ENCODE results near the gene TRMO.
A peak's percentile ranks its signal among the peaks of the same experiment; 100 is the strongest.

Gene TRMO

DNA sequence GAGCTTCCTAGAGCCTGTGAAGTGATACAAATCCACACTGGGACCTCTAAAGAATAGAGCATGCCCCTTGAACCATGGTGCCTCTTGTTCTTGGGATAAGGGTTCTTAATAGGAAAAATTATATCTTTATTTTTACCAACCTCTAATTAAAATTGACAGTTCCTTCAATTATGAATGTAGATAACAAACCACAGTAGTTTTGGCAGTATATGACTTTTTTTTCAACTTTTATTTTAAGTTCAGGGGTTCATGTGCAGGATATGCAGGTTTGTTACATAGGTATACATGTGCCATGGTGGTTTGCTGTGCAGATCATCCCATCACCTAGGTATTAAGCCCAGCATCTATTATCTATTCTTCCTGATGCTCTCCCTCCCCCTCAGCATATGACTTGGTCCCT lies 14.7 kb upstream of the TRMO start:
- DNase-seq = no peak

- peak in 1 of 2 experiments; percentile 42 for DNase-seq
Observed at GRCh38 chr9:97935276-97935675, 13.0 kb upstream of the TRMO start.

DNA sequence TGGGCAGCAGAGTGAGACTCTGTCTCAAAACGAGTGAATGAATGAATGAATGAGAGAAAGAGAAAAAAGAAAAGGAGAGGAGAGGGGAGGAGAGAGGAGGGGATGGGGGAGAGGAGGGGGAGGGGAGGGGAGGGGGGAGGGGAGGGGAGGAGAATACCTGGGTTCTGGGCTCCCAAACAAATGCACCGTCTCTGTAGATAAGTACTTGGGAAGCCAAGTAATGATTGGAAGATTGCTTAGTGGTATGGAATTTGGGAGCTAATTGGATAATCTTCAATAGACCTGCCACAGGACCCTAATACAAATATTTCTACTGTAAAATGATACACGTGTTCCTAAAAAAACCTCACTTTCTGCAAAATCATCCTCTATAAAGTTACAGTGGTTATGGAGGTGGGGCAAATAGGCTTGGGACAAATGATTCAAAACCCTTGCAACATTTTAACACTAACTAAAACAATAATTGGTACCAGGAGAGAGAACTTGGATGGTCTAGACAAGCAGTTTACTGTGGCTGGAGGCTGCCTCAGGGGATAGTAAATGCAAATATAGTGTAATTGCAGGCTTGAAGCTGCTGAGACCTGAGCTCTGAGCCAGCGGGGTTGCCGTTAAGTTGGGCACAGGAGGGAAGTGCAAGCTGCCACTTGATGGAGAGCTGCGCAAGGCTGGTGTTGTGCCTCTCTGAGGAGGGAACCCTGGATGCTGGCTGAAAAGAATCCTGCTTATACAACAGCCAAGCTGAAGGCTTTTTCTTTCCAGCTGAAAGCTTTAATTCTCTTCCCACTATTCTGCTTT lies 12.2 kb upstream of the TRMO start:
- DNase-seq = peak; percentile 69 to 81

DNA sequence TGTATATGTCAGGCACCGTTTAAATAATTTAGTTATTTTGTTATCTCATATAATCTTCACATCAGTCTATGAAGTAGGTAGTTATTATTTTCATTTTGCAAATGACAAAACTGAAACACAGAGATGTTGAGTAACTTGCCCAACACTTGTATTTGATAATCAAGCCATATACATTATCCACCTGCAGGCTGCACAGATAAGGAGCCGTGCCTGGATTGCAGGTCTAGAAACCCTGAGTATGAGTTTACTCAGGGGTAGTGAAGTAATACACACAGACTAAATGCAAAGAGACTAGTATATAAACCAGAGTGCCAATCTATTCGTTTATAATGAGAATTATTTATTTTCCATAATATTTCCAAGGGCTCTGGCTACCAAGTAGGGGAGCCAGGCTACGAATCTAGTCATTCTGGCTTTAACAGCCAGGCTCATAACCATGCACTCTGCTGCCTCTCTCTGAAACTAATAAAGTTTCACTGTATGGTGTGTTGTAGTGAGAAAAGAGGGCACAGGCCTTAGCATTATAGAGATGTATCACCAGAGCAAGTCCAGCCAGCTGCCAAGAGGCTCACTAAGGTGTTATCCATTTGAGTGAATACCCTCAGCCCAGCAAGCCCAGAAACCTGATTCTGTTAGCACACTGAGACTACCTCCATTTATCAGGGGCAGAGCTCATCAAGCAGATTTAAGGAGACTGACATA lies 11.1 kb upstream of the TRMO start:
- DNase-seq = no peak

- DNase-seq = no peak
Observed at GRCh38 chr9:97930972-97931371, 8.7 kb upstream of the TRMO start.

DNA sequence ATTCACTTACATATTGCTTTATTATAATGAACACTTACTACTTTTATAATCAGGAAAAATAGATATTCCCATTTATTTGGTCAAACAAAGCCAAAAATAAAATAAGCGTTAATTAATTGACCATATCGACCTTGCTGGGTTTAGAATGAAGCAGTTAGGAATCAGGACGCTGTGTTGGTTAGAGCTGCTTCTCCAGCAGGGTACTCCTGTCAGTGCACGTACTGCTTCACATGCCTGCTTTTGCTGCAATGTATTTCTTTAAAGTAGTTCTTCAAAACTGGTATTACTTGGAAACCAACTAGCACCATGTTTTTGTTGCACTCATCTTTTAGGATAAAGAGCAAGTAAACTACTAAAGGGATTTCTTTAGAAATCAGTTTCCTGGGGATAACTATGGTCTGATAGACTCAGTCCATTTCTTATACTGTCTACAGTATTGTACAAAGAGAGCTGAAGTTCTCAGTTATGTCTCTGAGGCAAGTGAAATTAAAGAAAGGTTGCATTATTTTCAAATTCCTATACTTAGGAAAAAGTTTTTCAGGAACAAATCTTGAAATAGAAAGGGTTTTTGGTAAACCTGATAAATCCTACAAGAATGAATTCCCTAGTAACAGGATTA lies 6.8 kb upstream of the TRMO start:
- DNase-seq = no peak

GRCh38 chr9:97925497-97926334 lies 3.4 kb upstream of the TRMO start:
- DNase-seq = no peak

DNA sequence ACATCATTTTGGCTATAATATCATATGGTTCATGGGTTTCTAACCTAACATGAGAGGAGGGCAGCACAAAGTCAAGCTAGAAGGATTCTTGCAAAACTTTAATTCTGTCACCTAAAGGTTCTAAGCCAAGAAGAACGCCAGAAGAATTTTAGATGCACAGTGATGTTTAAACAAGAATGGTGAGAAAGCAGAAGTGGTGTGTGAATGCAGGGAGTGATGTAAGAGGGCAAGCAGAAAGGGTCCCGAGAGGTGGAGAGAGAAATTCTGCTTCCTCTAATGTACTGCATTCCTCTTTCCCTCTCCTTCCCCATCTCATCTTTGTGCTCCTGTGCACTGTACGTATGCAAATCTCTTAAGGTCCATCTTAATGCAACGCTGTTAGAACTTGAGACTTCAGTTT lies 2.1 kb upstream of the TRMO start:
- no peak for DNase-seq

- DNase-seq = peak; percentile 74 to 81
Observed at GRCh38 chr9:97923529-97924108, 1.3 kb upstream of the TRMO start.

GRCh38 chr9:97919217-97919813 lies 3.0 kb downstream of the TRMO start:
- no peak for DNase-seq

DNA sequence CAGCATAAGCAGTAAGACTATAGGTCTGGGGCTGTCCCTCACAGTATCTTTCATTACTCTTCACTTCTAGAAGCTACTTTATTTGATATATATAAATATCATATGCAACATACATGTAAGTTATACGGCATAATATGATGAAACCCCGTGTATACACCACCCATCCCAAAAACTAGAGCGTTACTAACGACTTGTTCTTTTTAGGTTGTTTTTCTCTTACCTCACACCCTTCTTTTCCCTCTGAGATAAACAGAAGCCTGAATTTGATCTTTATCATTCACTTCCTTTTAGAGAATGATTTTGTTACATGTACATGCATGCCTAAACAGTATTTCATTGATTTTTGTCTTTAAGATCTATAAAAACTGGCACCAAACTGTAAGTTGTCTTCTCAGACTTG lies 3.7 kb downstream of the TRMO start:
- DNase-seq = no peak

DNA sequence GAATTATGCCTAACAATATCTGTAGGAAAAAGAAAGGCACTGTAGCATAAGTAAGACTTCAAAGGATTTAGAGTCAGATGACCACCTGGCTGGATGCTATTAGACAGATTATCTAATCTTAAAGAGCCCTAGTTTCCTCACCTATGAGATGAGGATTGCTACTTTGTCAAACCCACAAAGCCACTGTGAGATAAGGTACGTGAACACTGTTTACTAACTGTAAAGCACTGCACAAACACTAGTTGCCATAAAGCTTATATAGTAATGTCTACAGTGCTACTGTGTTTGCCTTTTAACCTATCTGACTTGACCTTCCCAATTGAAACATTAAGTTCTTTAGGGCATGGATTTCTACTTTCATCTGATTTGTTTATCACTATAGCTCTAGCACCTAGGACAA lies 10.3 kb downstream of the TRMO start:
- no peak for DNase-seq

DNA sequence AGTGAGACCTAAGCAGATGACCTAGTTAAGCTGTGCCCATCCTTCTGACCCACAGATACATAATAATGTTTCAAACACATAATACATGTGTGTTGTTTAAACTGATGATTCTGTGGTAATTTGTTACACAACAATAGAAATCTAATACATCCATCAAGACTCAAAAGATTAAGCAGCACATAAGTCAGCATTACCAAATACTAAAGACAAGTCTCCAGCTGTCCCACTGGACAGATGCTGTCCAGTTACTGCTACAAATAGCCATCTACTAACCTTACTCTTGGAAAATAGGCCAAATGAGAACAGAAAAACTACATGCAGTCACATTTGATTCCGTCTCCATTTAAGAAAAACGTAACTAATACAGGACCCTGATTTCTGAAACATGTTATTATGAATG lies 10.8 kb downstream of the TRMO start:
- no peak for DNase-seq

DNA sequence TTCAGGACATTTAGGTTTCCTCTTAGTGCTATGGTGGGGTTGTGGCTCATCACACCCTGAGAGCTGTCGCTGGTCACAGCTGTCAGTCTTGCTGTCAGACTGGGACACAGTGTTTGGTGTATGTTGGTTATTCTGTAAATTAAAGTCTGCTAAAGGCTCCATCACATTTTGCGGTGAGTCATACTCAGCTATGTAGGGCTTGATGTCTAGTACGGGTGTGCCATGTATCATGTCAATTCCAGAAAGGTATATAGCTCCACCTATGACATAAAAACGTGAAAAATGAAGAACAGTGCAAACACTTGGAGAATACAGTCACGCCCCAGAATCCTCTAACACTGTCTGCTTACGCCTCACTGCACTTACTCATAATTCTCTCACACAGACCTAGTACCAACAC lies 11.9 kb downstream of the TRMO start:
- no peak for DNase-seq

GRCh38 chr9:97908705-97909104 lies 13.6 kb downstream of the TRMO start:
- DNase-seq = no peak

GRCh38 chr9:97907632-97908031 lies 14.7 kb downstream of the TRMO start:
- DNase-seq = no peak

- DNase-seq = no peak
Observed at GRCh38 chr9:97907046-97907445, 15.3 kb downstream of the TRMO start.

GRCh38 chr9:97906236-97906831 lies 16.0 kb downstream of the TRMO start:
- DNase-seq = no peak

DNA sequence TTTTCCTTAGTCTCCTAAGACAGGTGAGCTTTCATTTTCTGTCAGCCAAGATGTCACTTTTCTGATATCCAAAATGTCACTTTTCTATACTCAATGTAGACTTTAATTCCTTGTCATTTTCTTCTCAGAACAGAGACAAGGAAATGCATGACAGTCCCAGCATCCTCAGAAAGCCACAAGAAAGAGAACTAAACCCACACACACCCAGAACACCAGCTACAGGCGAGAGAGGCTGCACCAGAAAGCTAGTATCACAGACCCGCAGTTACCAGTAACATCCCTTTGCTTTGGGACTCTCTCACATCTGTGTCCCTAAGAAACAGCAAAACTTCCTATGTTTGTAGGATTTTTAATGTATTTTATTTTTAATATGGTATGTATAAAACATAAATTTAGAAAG lies 17.1 kb downstream of the TRMO start:
- DNase-seq = no peak

- DNase-seq = no peak
Observed at GRCh38 chr9:97904725-97905124, 17.6 kb downstream of the TRMO start.

- no peak for DNase-seq
Observed at GRCh38 chr9:97903177-97903576, 19.1 kb downstream of the TRMO start.

Measured in NCI-H2081 (cell line).